Activated CD8-positive, alpha-beta T cell treated with anti-CD3 and anti-CD28 coated beads for 36 hours (primary cell): Measurements from ENCODE around the gene BICRAL. TPM values are rescaled to one million over a fixed set of nuclear protein-coding genes. Genes with fewer than 3 reads are reported as not detected.
"Not testable (repeated sequence)": the region's sequence is repeated elsewhere in the genome, so short reads cannot be mapped to it uniquely, and the experiment has no call there.

Source experiments
- ATAC-seq: fragments of 200-7000 bp; cut with Tn5 transposase; one replicate; pipeline ENCODE4 v1.10.0; 2021; ENCODE audit warnings: mild to moderate bottlenecking, moderate library complexity
- CTCF ChIA-PET: fragments of 350-600 bp; sonication (Branson Sonifier 250); formaldehyde crosslinking; loops from one replicate; lab custom pipeline; 2021; ENCODE audit warnings: antibody characterized with exemption; lab: Charles Lee
- POLR2A ChIA-PET: fragments of 350-600 bp; sonication (Branson Sonifier 250); formaldehyde crosslinking; loops from one replicate; lab custom pipeline; 2021; ENCODE audit warnings: antibody characterized with exemption; lab: Charles Lee
- DNase-seq: peaks from one replicate; pipeline ENCODE4 v3.0.0-alpha.2; 2020
- H3K27ac Mint-ChIP-seq: one replicate; pipeline ENCODE4 v1.8.0; 2021; ENCODE audit warnings: mild to moderate bottlenecking, mixed read lengths
- H3K27me3 Mint-ChIP-seq: one replicate; pipeline ENCODE4 v1.8.0; 2021; ENCODE audit warnings: mixed read lengths
- H3K36me3 Mint-ChIP-seq: one replicate; pipeline ENCODE4 v1.8.0; 2021; ENCODE audit warnings: low read depth, mixed read lengths
- H3K4me1 Mint-ChIP-seq: one replicate; pipeline ENCODE4 v1.8.0; 2021; ENCODE audit warnings: low read depth, mixed read lengths
- H3K4me3 Mint-ChIP-seq: one replicate; pipeline ENCODE4 v1.8.0; 2021; ENCODE audit warnings: mild to moderate bottlenecking, moderate library complexity, mixed read lengths
- H3K9me3 Mint-ChIP-seq: one replicate; pipeline ENCODE4 v1.8.0; 2021; ENCODE audit warnings: mixed read lengths
- CTCF ChIP-seq: fragments of 200-600 bp; IDR thresholded peaks from one replicate; pipeline ENCODE4 v1.8.0; 2022; ENCODE audit warnings: antibody characterized with exemption, mild to moderate bottlenecking
- intact Hi-C: fragments of 100-400 bp; cut with micrococcal nuclease; formaldehyde crosslinking; loops from one replicate; pipeline ENCODE4 v1.10.0; 2022
- total RNA-seq, 2 experiments: library from RNA; stranded (reverse); gene quantifications; one replicate each; pipeline ENCODE4 v1.2.3, GENCODE V29; 2021

BICRAL gene
- total RNA-seq, 2 experiments from 2014 or later = 9.7 to 9.8 TPM

- ChIA-PET POLR2A (interaction anchor here (0.7 to 3.2 kb wide), 12 partner anchors 10 to 256 kb away, joined by 3 to 50 read pairs (median 4); partner anchors contain the start of genes PEX6, RPL7L1 and TBCC), CTCF (interaction anchor here (0.7 to 1.2 kb wide), 2 partner anchors 9 to 10 kb away, joined by 3 read pairs; partner anchors contain the start of gene RPL7L1)
- ATAC-seq = peak; percentile 17
- Mint-ChIP-seq H3K27ac (peak overlapping the region; percentile 92), H3K4me3 (peak overlapping the region; percentile 79), H3K36me3 (peaks cover 37% of the 10 kb centered on the region), H3K27me3 (no peaks in the 10 kb centered on the region), H3K9me3 (no peaks in the 10 kb centered on the region), H3K4me1 (peaks cover 28% of the 10 kb centered on the region)
- intact Hi-C loops = no loop called here
- TF ChIP-seq CTCF = no peak
- DNase-seq = peak; percentile 49
These were observed 108.0 kb downstream of the BICRAL start for GRCh38 chr6:42889815-42890214.

GRCh38 chr6:42890311-42891198 lies 108.7 kb downstream of the BICRAL start:
- ChIA-PET CTCF (interaction anchor here (0.7 to 1.2 kb wide), 2 partner anchors 8 to 11 kb away, joined by 3 read pairs; partner anchors contain the start of gene RPL7L1), POLR2A (interaction anchor here (0.8 to 3.2 kb wide), 18 partner anchors 10 to 325 kb away, joined by 3 to 50 read pairs (median 4); partner anchors contain the start of genes CNPY3, PEX6, RPL7L1 and TBCC)
- peaks cover 28% of the 10 kb centered on the region for H3K4me1 Mint-ChIP-seq
- DNase-seq = peak; percentile 96
- H3K27me3 Mint-ChIP-seq = no peaks in the 10 kb centered on the region
- H3K27ac Mint-ChIP-seq = peak overlapping the region; percentile 92
- intact Hi-C loops = no loop called here
- no peaks in the 10 kb centered on the region for H3K9me3 Mint-ChIP-seq
- TF ChIP-seq CTCF = no peak
- peak overlapping the region; percentile 79 for H3K4me3 Mint-ChIP-seq
- ATAC-seq = peak; percentile 93
- peaks cover 31% of the 10 kb centered on the region for H3K36me3 Mint-ChIP-seq

GRCh38 chr6:42891199-42891722 lies 109.4 kb downstream of the BICRAL start:
- Mint-ChIP-seq H3K27me3 (no peaks in the 10 kb centered on the region), H3K36me3 (peaks cover 24% of the 10 kb centered on the region), H3K4me3 (peak overlapping the region; percentile 79), H3K27ac (peak overlapping the region; percentile 92), H3K4me1 (peaks cover 28% of the 10 kb centered on the region), H3K9me3 (no peaks in the 10 kb centered on the region)
- TF ChIP-seq CTCF = no peak
- ChIA-PET POLR2A (interaction anchor here (0.8 to 3.2 kb wide), 15 partner anchors 11 to 325 kb away, joined by 3 to 50 read pairs (median 5); partner anchors contain the start of genes CNPY3, RPL7L1 and TBCC), CTCF (interaction anchor here (0.9 to 2.8 kb wide), 2 partner anchors 10 to 42 kb away, joined by 3 to 20 read pairs; no protein-coding TSS in a partner anchor)
- no peak for DNase-seq
- intact Hi-C loops = no loop called here
- no peak for ATAC-seq

GRCh38 chr6:42894041-42894828 lies 112.4 kb downstream of the BICRAL start:
- POLR2A ChIA-PET = interaction anchor here (0.7 kb wide), 1 partner anchor 1122 kb away, joined by 3 read pairs; no protein-coding TSS in a partner anchor
- H3K27me3 Mint-ChIP-seq, DNase-seq, H3K4me3 Mint-ChIP-seq, intact Hi-C loops, H3K36me3 Mint-ChIP-seq, ATAC-seq, H3K27ac Mint-ChIP-seq, H3K9me3 Mint-ChIP-seq: not testable (repeated sequence)
- peaks cover 16% of the 10 kb centered on the region for H3K4me1 Mint-ChIP-seq
- CTCF ChIA-PET = interaction anchor here (1.0 to 1.5 kb wide), 3 partner anchors 168 to 249 kb away, joined by 3 to 7 read pairs (median 3); no protein-coding TSS in a partner anchor
